Aorta (tissue), 5 donors: ENCODE data around the gene CSNK1A1. TPM values are rescaled to one million over a fixed set of nuclear protein-coding genes. Genes with fewer than 3 reads are reported as not detected.
"Not testable (repeated sequence)": the region's sequence is repeated elsewhere in the genome, so short reads cannot be mapped to it uniquely, and the experiment has no call there.

Source experiments
- ATAC-seq: fragments of 200-7000 bp; cut with Tn5 transposase; one replicate; pipeline ENCODE4 v1.9.1; 2022; ENCODE audit warnings: moderate library complexity; ENCODE audit not compliant: low FRiP score
- DNase-seq, 2 donors: peaks; one replicate each; pipeline ENCODE4 v3.0.0-alpha.2; 2020
- H3K27ac ChIP-seq, 2 donors: one replicate each; pipeline ENCODE4 v1.5.1; 2013; ENCODE audit warnings: low read length in 2 of 2, mild to moderate bottlenecking in 2 of 2, moderate library complexity in 2 of 2, control low read depth in 1 of 2, inconsistent platforms in 1 of 2, low read depth in 1 of 2
- H3K27me3 ChIP-seq, 2 donors: one replicate each; pipeline ENCODE4 v1.6.1; 2013; ENCODE audit warnings: control low read depth in 1 of 2, low read length in 1 of 2, mild to moderate bottlenecking in 1 of 2, moderate library complexity in 1 of 2; ENCODE audit not compliant: insufficient read depth in 2 of 2, control insufficient read depth in 1 of 2
- H3K36me3 ChIP-seq, 2 donors: one replicate each; pipeline ENCODE4 v1.6.1; 2013; ENCODE audit warnings: control low read depth in 1 of 2, low read length in 1 of 2, mild to moderate bottlenecking in 1 of 2; ENCODE audit not compliant: insufficient read depth in 2 of 2, control insufficient read depth in 1 of 2
- H3K4me1 ChIP-seq, 2 donors: one replicate each; pipeline ENCODE4 v1.6.1; 2013; ENCODE audit warnings: low read length in 2 of 2, control low read depth in 1 of 2, mild to moderate bottlenecking in 1 of 2, moderate library complexity in 1 of 2; ENCODE audit not compliant: insufficient read depth in 2 of 2, control insufficient read depth in 1 of 2
- H3K4me3 ChIP-seq, 2 donors: one replicate each; pipeline ENCODE4 v1.5.1; 2013; ENCODE audit warnings: low read length in 2 of 2, control low read depth in 1 of 2, mild to moderate bottlenecking in 1 of 2
- H3K9me3 ChIP-seq: one replicate; pipeline ENCODE4 v1.6.1; 2013; ENCODE audit warnings: mild to moderate bottlenecking, low read length; ENCODE audit not compliant: control insufficient read depth
- WGBS, 2 donors: extraction: QIAGEN DNeasy Blood & Tissue Kit; methylation state at CpG; one replicate each; pipeline ENCODE4 v1.1.7; 2013; 5-methylcytosine and 5-hydroxymethylcytosine counted together
- intact Hi-C, 2 donors: fragments of 100-400 bp; cut with DNase I; formaldehyde crosslinking; loops; one replicate each; pipeline versions ENCODE4 v1.14.2 to v1.15.0; 2022
- long read RNA-seq, 2 donors: library from polyadenylated mRNA; unstranded; transcript quantifications; one replicate each; pipeline ENCODE4 v2.0.0, GENCODE V29; 2020 to 2021
- polyA plus RNA-seq, 2 donors: library from polyadenylated mRNA; stranded (reverse); fragments of 200-250 nt; gene quantifications; one replicate each; pipeline ENCODE4 v1.2.3, GENCODE V29; 2013
- total RNA-seq, 2 donors: library from RNA; stranded (reverse); fragmentation: NEBNext Ultra II Directional; extraction: Animal tissue kit (Norgen Biotek cat#: 25700); gene quantifications; one replicate each; pipeline ENCODE4 v1.2.1, GENCODE V29; 2021
- donor health status: healthy with polysubstance abuse.
- donor health status: Bipolar disorder and iron deficiency.
- donor health status: DM: no; HTN: no; CAD: no.
- donor health status: DM: no; HTN: no; CAD: no.
- donor health status: DM: yes; HTN: yes; CAD: no.

The CSNK1A1 gene
- total RNA-seq (100 to 1,000 TPM; 226 to 242 TPM), polyA plus RNA-seq (100 to 1,000 TPM; 100 to 103 TPM)
- long read RNA-seq, donor 1, full-length matches to known transcripts, result 209 of 333 reads
- long read RNA-seq, donor 1, partial matches to known transcripts, result 77 of 333 reads
- long read RNA-seq, donor 1, other reads (novel, unspliced or antisense), result 47 of 333 reads
- long read RNA-seq, donor 2, full-length matches to known transcripts, result 70 of 108 reads
- long read RNA-seq, donor 2, partial matches to known transcripts, result 17 of 108 reads
- long read RNA-seq, donor 2, other reads (novel, unspliced or antisense), result 21 of 108 reads

DNA sequence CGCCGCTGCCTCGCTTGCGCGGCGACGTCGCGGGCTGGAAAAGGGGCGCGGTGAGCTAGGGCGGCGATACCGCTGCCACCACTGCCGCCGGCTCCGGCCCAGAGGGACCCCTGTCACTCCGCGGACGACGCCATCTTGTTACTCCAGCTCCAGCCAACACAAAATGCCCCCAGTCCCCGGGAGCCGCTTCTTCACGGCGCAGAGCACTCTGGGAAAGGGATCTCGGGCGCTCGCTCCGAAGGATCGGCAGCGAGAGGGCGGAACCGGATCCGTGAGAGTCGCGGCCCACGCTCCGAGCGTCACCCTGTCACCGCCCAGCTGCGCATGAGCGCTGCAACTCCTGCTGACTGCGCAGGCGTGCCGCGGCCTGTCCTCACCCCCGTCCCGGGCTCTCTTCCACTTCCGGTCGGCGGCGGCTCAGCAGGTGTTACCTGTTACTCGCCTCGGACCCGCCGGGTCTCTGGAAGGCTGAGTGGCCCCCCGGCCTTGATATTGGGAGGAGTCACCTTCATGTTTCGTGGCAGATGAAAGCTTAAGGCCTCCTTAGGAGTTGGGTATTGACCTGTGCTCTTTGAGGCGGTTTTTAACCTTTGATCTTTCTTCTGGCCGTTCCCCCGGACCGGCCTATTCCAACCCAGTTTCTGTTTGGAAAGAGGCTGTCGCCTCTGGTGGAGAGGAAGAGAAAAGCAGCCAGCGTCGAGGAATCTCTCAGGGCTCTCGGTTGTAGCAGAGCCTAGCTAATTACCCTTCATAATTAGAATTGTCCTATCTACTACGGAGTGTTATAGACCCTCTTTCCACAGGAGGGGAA is at the start of gene CSNK1A1:
TSS of gene CSNK1A1 (minus strand) at position 213 of the 811 bp plus-strand sequence. CDS start 475 bp downstream, outside the sequence.
- Histone ChIP-seq H3K27me3 (no peaks in the 10 kb centered on the region), H3K27ac (peak within 1 kb of the TSS; percentile 84 to 95), H3K4me3 (peak within 1 kb of the TSS; percentile 78 to 90), H3K9me3 (no peaks in the 10 kb centered on the region), H3K36me3 (no peaks in the 10 kb centered on the region), H3K4me1 (no peaks in the 10 kb centered on the region)
- intact Hi-C loops, result loop anchor here in 1 of 2 donors (5.0 kb wide), 1 partner anchor 104 kb away; no protein-coding TSS in a partner anchor
- ATAC-seq (peak; percentile 98), DNase-seq (peak; percentile 99)
- 0 to 1% methylated on average over 58 to 67 of the region's 67 CpGs for WGBS, 2 donors

DNA sequence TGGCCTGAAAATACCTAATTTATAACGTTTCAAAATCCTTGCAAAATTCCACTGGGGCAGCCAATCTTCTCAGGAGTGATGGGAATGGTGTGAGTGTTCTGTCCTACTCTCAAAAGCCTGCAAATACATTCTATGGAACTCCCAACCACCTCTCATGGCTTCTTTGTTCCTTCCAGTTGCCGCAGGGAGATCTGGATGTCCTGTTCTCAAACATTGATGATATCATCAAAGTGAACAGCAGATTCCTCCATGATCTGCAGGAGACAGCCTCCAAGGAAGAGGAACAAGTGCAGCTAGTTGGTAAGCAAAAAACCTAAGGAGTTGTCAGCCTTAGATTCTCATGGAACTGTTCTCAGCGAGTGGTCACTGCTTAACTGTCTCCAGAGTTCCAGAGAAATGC is 49.7 kb upstream of the CSNK1A1 start:
- intact Hi-C loops, result no loop called here
- Histone ChIP-seq H3K27ac (no peak overlapping the region), H3K4me3 (no peak overlapping the region), H3K9me3 (no peaks in the 10 kb centered on the region), H3K36me3 (peaks cover 0 to 7% of the 10 kb centered on the region in 2 donors), H3K27me3 (no peaks in the 10 kb centered on the region), H3K4me1 (no peaks in the 10 kb centered on the region)
- WGBS, 2 donors, result 78 to 86% methylated on average over 3 of the region's 3 CpGs
- ATAC-seq (no peak), DNase-seq (no peak)

DNA sequence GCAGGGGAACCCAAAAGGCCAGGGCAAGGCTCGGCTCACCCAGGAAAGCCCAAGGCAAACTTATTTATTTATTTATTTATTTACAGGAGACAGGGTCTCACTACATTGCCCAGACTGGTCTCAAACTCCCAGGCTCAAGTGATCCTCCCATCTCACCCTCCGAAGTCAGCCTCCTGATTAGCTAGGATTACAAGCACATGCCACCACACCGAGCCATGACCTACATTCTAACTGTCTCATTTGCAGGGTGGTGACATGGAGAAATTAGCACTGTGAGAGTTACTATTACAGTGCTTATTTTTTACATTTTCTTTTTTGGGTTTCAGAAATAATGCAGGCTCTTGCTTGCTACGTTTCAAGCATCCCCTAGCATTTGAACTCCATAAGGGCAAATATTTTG is 48.1 kb upstream of the CSNK1A1 start:
- WGBS, 2 donors, result 95 to 98% methylated on average over 4 of the region's 4 CpGs

DNA sequence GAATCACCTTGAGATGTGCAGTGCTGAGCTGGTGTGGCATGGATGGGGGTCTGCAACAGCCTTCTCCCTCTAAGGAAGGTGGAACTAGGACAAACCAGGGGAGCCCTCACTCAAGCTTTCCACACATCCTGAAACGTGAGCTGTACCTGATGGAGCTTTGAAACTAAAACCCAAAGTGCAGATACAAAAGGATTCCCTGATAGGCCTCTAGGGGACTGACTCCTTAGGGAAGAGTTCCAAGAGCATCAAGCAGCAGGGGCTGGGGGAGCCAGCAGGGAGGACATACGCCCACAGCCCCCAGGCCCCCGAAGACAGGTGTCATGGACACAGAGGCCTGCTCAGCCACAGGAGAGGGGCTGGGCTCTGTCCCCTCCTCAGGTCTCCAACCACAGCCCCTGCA is 47.7 kb upstream of the CSNK1A1 start:
- intact Hi-C loops, result no loop called here
- H3K4me1 ChIP-seq, result peaks cover 3 to 5% of the 10 kb centered on the region in 2 donors
- peaks cover 0 to 7% of the 10 kb centered on the region in 2 donors for H3K36me3 ChIP-seq
- no peaks in the 10 kb centered on the region for H3K9me3 ChIP-seq
- no peak overlapping the region for H3K4me3 ChIP-seq
- H3K27ac ChIP-seq, result no peak overlapping the region
- 94 to 97% methylated on average over 3 of the region's 3 CpGs for WGBS, 2 donors
- no peaks in the 10 kb centered on the region for H3K27me3 ChIP-seq
- ATAC-seq (no peak), DNase-seq (no peak)

More for the DNA sequence above, 48.1 kb upstream of the CSNK1A1 start:
- no peaks in the 10 kb centered on the region for H3K27me3 ChIP-seq
- H3K9me3 ChIP-seq, result no peaks in the 10 kb centered on the region
- no peak overlapping the region for H3K27ac ChIP-seq
- H3K4me3 ChIP-seq, result no peak overlapping the region
- H3K4me1 ChIP-seq, result peaks cover 2 to 3% of the 10 kb centered on the region in 2 donors
- peaks cover 0 to 7% of the 10 kb centered on the region in 2 donors for H3K36me3 ChIP-seq
- intact Hi-C loops, result no loop called here
- DNase-seq, result no peak
- no peak for ATAC-seq

DNA sequence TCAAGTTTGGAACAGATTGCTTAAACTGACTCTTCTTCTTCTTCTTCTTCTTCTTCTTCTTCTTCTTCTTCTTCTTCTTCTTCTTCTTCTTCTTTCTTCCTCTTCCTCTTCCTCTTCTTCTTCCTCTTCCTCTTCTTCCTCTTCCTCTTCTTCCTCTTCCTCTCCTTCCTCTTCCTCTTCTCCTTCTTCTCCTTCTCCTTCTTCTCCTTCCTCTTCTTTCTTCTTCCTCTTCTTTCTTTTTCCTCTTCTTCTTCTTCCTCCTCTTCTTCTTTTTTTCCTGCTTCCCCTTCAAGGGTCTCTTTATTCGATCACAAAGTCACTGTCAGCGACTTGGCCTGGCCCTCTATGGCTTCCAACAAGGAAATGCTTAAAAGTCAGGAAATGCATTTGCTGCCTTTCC is 47.0 kb upstream of the CSNK1A1 start:
- intact Hi-C loops, result not testable (repeated sequence)

DNA sequence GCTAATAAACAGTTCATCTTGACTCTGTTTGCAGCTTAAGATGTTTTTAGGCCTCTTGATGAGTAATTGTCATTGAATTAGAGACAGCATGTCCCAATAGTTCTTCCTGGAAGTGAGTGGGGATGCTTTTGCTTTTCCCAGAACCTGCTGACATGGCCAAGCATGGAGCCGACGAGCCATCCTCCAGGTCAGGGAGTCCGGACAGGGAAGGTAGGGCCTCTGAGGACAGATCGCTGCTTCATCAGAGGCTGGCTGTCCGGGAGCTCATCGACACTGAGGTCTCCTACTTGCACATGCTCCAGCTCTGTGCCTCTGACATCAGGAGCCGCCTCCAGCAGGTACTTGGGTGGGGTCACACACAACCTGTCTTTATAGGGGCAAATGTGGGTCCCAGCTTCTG is 46.4 kb upstream of the CSNK1A1 start:
- Histone ChIP-seq H3K9me3 (no peaks in the 10 kb centered on the region), H3K4me3 (no peak overlapping the region), H3K36me3 (peaks cover 0 to 7% of the 10 kb centered on the region in 2 donors), H3K27ac (no peak overlapping the region), H3K27me3 (no peaks in the 10 kb centered on the region), H3K4me1 (peaks cover 3 to 5% of the 10 kb centered on the region in 2 donors)
- ATAC-seq (no peak), DNase-seq (no peak)
- WGBS, 2 donors, result 97 to 100% methylated on average over 7 of the region's 7 CpGs
- intact Hi-C loops, result no loop called here

More for the DNA sequence above, 47.0 kb upstream of the CSNK1A1 start:
- H3K4me3 ChIP-seq, H3K9me3 ChIP-seq, H3K4me1 ChIP-seq, ATAC-seq, DNase-seq, H3K36me3 ChIP-seq, H3K27ac ChIP-seq, H3K27me3 ChIP-seq: not testable (repeated sequence)
- 92 to 96% methylated on average over 2 of the region's 2 CpGs for WGBS, 2 donors

DNA sequence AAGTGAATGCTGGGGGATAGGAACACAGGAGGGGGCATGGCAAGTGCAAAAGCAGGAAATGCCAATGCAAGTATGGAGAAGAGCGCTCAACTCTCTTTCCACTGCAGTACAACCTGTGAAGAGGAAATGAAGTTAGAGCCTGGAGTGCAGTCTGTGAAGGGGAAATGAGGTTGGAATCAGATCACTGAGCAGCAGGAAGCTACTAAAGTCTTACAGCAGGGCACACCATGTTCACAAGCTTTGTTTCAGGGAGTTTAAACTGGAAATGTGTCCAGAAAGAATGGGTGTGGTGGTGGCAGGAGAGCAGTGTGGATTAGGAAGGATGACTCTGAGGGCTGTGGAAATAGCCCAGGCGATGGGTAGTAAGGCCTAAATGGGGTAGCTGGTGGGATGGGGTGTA is 45.5 kb upstream of the CSNK1A1 start:
- peaks cover 0 to 5% of the 10 kb centered on the region in 2 donors for H3K36me3 ChIP-seq
- H3K27me3 ChIP-seq, result no peaks in the 10 kb centered on the region
- intact Hi-C loops, result no loop called here
- H3K4me3 ChIP-seq, result no peak overlapping the region
- ATAC-seq, result peak; percentile 37
- no peak for DNase-seq
- H3K4me1 ChIP-seq, result peaks cover 3 to 5% of the 10 kb centered on the region in 2 donors
- no peak overlapping the region for H3K27ac ChIP-seq
- no peaks in the 10 kb centered on the region for H3K9me3 ChIP-seq
- 95 to 97% methylated on average over 2 of the region's 2 CpGs for WGBS, 2 donors

DNA sequence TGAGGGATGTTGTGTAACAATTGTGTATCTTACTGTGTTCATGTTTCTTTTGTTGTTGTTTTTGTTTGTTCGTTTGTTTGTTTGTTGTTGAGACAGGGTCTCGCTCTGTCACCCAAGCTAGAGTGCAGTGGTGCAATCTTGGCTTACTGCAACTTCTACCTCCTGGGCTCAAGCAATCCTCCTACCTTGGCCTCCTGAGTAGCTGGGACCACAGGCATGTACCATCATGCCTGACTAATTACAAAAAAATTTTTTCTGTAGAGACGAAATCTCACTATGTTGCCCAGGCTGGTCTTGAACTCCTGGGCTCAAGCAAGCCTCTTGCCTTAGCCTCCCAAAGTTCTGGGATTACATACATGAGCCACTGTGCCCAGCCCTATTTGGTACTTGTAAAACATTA is 43.9 kb upstream of the CSNK1A1 start:
- 73 to 77% methylated on average over 3 of the region's 3 CpGs for WGBS, 2 donors
- not testable (repeated sequence) for ATAC-seq, H3K27ac ChIP-seq

More for the DNA sequence above, 43.9 kb upstream of the CSNK1A1 start:
- H3K27me3 ChIP-seq, DNase-seq, H3K36me3 ChIP-seq, H3K4me1 ChIP-seq, H3K9me3 ChIP-seq, H3K4me3 ChIP-seq, intact Hi-C loops: not testable (repeated sequence)
